Measurements from ENCODE around the gene OR56A4.

GRCh38 chr11:5955586-5955985 is 51.2 kb downstream of the OR56A4 start:
- TF ChIP-seq CTCF (conservative IDR thresholded peaks at IDR 0.05): no peak
- TF ChIP-seq ZFX (IDR thresholded peaks at IDR 0.05): no peak

Measured in C4-2B (cell line).